Measurements from ENCODE around the gene LYSET. TPM values are rescaled to one million over a fixed set of nuclear protein-coding genes. Genes with fewer than 3 reads are reported as not detected.
A peak's percentile ranks its signal among the peaks of the same experiment; 100 is the strongest.
"Not testable (repeated sequence)": the region's sequence is repeated elsewhere in the genome, so short reads cannot be mapped to it uniquely, and the experiment has no call there.

Gene LYSET
- total and polyA plus RNA-seq, 2 donors (not counting 3 experiments of a cell fraction or from before 2014, with no cell fraction given): 14.3 to 18.4 TPM

GRCh38 chr14:93159625-93160352, 25.3 kb upstream of the LYSET start:
- H3K9ac ChIP-seq (replicated peaks; ENCODE audit: extremely low read depth, insufficient read depth, low read length); dilution Hi-C loops (cut with MboI; ENCODE audit: extremely low pct_ligation_motif_present, low sequenced_read_pairs); H3K27ac ChIP-seq (ENCODE audit: insufficient read depth, low read depth, low read length); intact Hi-C loops (cut with micrococcal nuclease); BruUV-seq (replicated peaks); H2AFZ ChIP-seq (ENCODE audit: low read depth, low read length); H3K4me1 ChIP-seq (ENCODE audit: control insufficient read depth, extremely low read depth, insufficient read depth, low read length); H3K9me1 ChIP-seq (replicated peaks; ENCODE audit: control insufficient read depth, extremely low read depth, insufficient read depth, low read length); H3K4me2 ChIP-seq (ENCODE audit: insufficient read depth, low read length); H3K79me2 ChIP-seq (ENCODE audit: control insufficient read depth, insufficient read depth, low read length); H3K27me3 ChIP-seq (ENCODE audit: control insufficient read depth in 2 of 2, insufficient read depth in 2 of 2, low read length in 2 of 2); H3K36me3 ChIP-seq (ENCODE audit: control insufficient read depth in 2 of 2, extremely low read depth in 1 of 2, insufficient read depth in 2 of 2, low read length in 2 of 2); FAIRE-seq; POLR2A ChIA-PET; DNase-seq (ENCODE audit: low read depth, low spot score); H4K20me1 ChIP-seq (replicated peaks; ENCODE audit: control insufficient read depth, extremely low read depth, insufficient read depth, low read length); H3K4me3 ChIP-seq (replicated peaks in 1 of 3; ENCODE audit: insufficient read depth in 1 of 3, low read depth in 1 of 3, low read length in 3 of 3); H3K9me3 ChIP-seq (replicated peaks; ENCODE audit: control insufficient read depth, insufficient read depth, low read length): not testable (repeated sequence)
- CTCF ChIA-PET: interaction anchor here (0.7 to 1.7 kb wide), 11 partner anchors 10 to 208 kb away, joined by 3 to 11 read pairs (median 4); partner anchors contain the start of genes LYSET and MOAP1

DNA sequence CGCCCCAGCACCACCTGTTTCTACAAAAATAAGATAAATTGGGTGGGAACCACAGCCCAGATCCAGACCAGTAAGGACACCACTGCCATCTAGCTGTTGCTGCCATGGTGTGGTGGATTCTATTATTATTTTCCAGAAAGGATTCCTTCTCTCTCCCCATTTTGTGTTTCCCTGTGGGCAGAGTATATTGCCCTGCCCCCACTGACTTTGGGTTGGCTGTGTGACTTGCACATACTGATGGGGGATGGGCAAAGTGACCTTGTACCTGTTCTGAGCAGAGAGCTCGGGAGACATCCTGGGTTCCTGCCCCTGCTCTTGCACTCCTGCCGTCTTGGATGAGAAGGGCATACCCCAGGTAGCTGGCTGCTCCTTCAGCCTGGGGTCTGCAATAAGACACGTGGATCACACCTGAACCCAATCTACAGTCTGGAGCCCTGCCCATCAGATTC, 24.7 kb upstream of the LYSET start:
- dilution Hi-C loops (cut with MboI; ENCODE audit: extremely low pct_ligation_motif_present, low sequenced_read_pairs) (no loop called here), intact Hi-C loops (cut with micrococcal nuclease) (no loop called here)
- Histone ChIP-seq H3K27me3 (ENCODE audit: control insufficient read depth in 2 of 2, insufficient read depth in 2 of 2, low read length in 2 of 2) (no peaks in the 10 kb centered on the region), H3K4me1 (ENCODE audit: control insufficient read depth, extremely low read depth, insufficient read depth, low read length) (no peaks in the 10 kb centered on the region), H2AFZ (ENCODE audit: low read depth, low read length) (no peak overlapping the region), H3K27ac (ENCODE audit: insufficient read depth, low read depth, low read length) (no peak overlapping the region), H4K20me1 (replicated peaks; ENCODE audit: control insufficient read depth, extremely low read depth, insufficient read depth, low read length) (no peaks in the 10 kb centered on the region), H3K4me3 (replicated peaks in 1 of 3; ENCODE audit: insufficient read depth in 1 of 3, low read depth in 1 of 3, low read length in 3 of 3) (no peak overlapping the region), H3K4me2 (ENCODE audit: insufficient read depth, low read length) (no peak overlapping the region), H3K9me1 (replicated peaks; ENCODE audit: control insufficient read depth, extremely low read depth, insufficient read depth, low read length) (no peaks in the 10 kb centered on the region), H3K9ac (replicated peaks; ENCODE audit: extremely low read depth, insufficient read depth, low read length) (no peak overlapping the region), H3K79me2 (ENCODE audit: control insufficient read depth, insufficient read depth, low read length) (no peaks in the 10 kb centered on the region), H3K36me3 (ENCODE audit: control insufficient read depth in 2 of 2, extremely low read depth in 1 of 2, insufficient read depth in 2 of 2, low read length in 2 of 2) (no peaks in the 10 kb centered on the region), H3K9me3 (replicated peaks; ENCODE audit: control insufficient read depth, insufficient read depth, low read length) (no peaks in the 10 kb centered on the region)
- CTCF ChIA-PET: interaction anchor here (0.7 to 1.7 kb wide), 12 partner anchors 9 to 208 kb away, joined by 3 to 11 read pairs (median 4); partner anchors contain the start of genes LYSET and MOAP1
- FAIRE-seq (no peak), DNase-seq (ENCODE audit: low read depth, low spot score) (no peak)
- POLR2A ChIA-PET: no interaction called here
- no TSS peak for BruUV-seq (replicated peaks)
- TF ChIP-seq EZH2 (IDR thresholded peaks at IDR 0.05; ENCODE audit: borderline replicate concordance, low read depth, low read length, severe bottlenecking) (no peak), FOS (IDR thresholded peaks at IDR 0.05; ENCODE audit: borderline replicate concordance, insufficient read depth, low read length) (no peak), POLR2AphosphoS5 (IDR thresholded peaks at IDR 0.05; ENCODE audit: insufficient read depth, low read depth, low read length) (no peak), GATA2 (IDR thresholded peaks at IDR 0.05; ENCODE audit: insufficient read depth, insufficient read length, low read depth, low read length) (no peak), CTCF (IDR thresholded peaks at IDR 0.05; ENCODE audit: extremely low read depth in 1 of 2, insufficient read depth in 1 of 2, low read depth in 1 of 2, low read length in 2 of 2) (peak; percentile 13 to 28), MAX (IDR thresholded peaks at IDR 0.05; ENCODE audit: insufficient read depth, insufficient read length) (no peak), MYC (IDR thresholded peaks at IDR 0.05; ENCODE audit: low read depth, low read length) (no peak), JUN (IDR thresholded peaks at IDR 0.05; ENCODE audit: borderline replicate concordance, insufficient read depth, insufficient read length, low read depth) (no peak)
